Stimulated activated CD4-positive, alpha-beta T cell treated with anti-CD3 and anti-CD28 coated beads, Interleukin-2, amount 100 ng/mL, for 24 hours (primary cell): ENCODE measurements around the gene MBD3L5.
"Not testable (repeated sequence)": the region's sequence is repeated elsewhere in the genome, so short reads cannot be mapped to it uniquely, and the experiment has no call there.

Experiments used
- DNase-seq, 2 donors: peaks; one replicate each; pipeline ENCODE4 v3.0.0-alpha.2; 2020

Gene MBD3L5

DNA sequence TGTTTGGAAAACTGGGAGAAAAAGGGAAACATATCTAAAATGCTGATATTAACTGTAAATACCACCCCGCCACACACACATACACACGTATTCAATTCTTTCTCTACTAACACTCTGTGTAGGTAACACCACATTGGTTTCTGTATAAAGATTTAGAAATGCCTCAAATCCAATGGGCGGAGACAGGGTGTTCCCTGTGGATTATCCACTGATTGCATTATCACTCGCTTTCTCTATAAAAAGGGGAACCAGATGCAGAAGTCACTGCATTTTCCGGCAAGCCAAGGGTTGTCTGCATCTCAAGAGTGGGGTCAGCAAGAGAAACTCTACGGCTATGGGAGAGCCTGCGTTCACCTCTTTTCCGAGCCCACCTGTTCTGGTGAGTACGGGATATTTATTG lies at the start of gene MBD3L5:
TSS of gene MBD3L5 (plus strand) at position 301 of the 400 bp plus-strand sequence. CDS start at position 335, 34 bp downstream.
- not testable (repeated sequence) for DNase-seq

DNA sequence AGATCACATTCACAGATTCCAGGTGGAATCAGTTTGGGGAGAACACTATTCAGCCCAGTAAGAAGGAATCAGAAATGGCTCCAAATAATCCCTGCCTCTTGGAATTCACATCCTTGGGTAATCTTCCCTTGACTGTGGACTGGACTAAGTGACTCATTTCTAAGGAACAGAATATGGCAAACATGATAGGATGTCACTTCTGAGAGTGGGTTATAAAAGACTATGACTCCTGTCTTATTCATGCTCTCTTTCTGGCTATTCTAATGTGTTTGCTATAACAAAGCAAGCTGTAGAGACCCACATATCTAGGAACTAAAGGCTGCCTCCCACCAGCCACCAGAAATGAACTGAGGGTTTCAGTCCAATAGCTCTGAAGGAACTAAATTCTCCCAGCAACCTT lies 46.9 kb upstream of the MBD3L5 start:
- no peak for DNase-seq

DNA sequence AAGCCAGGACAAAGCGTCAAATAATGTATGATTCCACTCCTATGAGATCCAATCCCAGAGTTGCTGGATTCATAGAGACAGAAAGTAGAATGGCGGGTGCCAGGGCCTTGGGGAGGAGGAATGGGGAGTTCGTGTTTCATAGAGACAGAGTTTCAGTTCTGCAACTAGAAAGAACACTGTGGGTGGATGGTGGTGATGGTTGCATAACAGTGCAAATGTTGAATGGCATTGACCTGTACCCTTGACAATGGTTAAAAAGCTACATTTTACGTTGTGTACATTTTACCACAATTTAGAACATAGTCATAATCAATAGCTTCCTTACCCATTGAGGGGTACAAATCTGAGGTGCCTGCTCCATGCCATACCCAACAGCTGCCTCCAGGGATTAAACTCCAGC lies 42.5 kb upstream of the MBD3L5 start:
- DNase-seq, result no peak

DNA sequence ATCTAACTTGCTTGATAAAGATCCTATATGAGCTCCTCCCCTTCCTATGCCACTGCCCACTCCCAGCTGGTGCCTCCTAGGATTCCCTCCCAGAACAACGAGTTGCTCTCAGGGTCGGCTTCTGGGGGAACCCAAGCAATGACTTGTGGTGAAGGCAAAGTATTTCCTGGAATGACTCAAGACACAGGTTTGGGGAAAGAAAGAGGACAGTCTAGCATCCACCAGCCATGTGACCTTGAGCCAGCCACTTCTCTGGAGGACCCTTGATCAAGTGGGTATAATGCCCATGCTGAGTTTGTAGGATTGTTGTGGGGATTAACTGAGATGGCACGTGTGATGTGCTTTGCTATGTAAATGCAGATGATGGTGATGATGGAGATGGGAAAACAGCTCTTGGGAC lies 42.1 kb upstream of the MBD3L5 start:
- DNase-seq, result no peak

DNA sequence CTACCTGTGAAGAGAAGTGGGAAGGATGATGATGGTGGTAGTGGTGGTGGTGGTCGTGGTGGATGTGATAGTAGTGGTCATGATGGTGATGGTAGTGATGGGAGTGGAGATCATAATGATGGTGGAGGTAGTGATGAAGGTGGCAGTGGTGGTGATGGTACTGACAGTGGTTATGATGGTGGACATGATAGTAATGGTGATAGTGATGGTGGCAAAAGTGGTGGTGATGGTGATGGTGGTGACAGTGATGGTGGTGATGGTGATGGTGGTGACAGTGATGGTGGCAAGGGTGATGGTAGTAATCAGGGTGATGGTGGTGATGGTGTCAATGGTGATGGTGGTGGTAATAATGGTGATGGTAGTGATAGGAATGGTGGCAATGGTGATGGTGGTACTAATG lies 35.3 kb upstream of the MBD3L5 start:
- DNase-seq, result no peak

DNA sequence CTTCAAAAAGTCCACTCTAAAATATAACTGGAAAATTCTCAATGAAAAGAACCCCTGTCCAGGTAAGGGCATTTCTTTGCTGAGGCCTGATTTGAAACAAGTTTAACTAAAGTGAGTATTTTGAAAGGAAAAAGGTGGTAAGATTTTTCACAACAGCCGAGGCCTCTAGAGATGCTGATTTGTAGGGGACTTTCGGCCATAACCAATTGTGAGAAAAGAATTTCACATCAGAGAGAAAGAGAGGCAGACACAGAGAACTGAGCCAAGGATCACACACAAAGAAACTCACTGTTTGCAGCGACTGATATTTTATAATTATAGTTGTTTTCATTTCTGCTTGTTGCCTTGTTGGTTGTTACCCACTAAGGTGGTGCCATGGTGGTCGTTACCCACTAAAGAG lies 33.6 kb upstream of the MBD3L5 start:
- DNase-seq, result no peak

DNA sequence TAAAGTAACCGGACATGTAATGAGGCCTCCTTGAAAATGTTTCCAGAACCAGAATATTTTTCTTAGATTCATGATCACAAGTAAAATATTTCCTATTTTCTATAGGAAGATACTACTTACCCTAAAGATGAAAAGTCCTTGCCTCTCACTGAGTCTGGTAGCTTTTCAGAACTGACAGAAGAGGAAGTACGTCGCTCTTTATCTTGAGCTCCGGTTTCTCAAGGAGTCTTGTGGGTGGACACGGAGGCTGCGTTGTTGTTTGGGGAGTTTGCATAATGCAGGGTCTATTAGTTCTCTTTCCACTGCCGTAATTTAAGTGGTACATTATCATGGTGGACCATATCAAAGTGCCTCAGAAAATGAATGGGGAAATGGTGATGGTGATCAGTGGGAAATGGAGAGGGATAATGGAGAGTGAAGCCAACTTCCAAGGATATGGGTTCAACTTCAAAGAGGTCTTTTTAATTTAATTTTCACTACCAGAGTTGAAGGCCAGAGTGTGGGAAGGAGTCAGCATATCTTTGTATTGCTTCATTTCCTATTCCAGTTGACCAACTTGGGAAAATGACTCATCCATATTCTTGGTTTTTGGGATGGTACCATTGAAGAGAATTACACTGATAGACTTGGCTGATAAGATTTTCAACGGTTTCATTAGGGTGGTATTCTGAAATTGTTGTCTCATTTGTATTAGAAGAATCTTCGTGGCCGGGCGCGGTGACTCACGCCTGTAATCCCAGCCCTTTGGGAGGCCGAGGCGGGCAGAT lies 32.5 kb upstream of the MBD3L5 start:
- DNase-seq, result no peak

DNA sequence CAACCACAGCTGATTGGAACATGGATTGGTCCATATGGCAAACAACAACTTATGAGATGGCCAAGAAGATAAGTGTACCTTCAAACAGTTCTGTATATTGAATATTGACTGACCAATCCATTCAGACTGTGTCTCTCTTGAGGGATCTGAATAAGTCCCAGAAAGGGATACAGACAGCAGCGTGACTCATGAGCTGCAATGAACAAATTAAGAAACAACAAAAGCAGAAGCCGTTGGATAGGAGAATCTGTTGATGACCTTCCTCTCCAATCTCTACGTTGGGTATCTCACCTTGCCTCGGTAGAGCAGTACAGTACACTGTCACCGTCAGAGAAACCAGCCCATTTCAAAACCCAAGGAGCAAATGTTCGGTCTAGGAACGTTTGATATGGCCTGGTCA lies 30.4 kb upstream of the MBD3L5 start:
- no peak for DNase-seq

DNA sequence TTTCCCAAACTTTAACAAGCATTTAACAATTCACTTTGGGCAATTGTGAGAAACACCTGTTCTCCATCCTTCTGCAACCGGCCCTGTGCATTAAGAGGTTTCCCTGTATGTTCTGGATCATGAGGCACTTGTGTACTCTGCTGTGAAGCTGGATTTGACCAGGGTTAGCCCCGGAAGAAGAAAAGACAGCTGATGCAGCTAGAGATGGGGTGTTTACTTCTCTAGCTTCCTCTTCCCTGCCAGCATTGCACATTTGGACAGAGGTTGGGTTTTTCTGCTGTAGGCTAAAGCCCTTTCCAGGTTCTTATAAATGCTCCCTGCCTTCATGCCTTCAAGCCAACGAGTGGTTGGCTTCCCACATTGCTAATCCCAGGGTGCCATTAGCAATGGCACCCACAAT lies 30.0 kb upstream of the MBD3L5 start:
- DNase-seq, result no peak

DNA sequence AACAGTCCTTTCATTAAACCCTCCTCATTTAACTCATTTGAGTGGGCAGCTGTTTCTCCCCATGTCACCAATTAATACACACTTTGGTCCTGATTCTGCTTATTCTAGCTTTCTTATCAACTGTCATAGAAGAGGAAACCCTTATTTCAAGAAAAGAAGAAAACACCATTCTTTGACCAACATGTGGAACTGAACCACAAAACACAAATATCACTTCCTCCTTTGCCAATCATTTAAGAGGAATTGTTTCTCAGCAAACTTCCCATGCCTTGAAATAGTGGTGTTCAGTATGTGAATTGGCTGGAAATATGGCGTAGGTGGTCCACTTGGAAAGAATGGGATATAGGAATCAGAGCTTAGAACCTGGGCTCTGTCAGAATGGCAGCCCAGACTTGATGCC lies 29.6 kb upstream of the MBD3L5 start:
- no peak for DNase-seq

DNA sequence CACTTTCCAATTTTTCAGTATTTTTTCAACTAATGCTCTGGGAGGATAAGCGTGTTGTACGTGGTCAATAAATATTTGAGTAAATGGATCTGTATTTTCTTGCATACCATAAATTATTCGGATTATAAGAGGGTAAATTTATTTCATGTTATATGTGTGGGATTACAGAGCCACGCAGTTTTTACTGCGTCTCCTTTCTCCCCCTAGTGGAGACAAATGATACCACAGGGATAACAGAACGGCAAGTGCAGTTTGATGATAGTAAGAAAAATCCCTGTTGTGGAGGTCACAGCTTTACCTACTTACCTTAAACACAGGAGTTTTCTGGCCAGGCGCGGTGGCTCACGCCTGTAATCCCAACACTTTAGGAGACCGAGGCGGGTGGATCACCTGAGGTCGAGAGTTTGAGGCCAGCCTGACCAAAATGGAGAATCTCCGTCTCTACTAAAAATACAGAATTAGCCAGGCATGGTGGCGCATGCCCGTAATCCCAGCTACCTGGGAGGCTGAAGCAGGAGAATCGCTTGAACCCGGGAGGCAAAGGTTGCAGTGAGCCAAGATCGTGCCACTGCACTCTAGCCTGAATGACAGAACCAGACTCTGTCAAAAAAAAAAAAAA lies 26.0 kb upstream of the MBD3L5 start:
- no peak for DNase-seq

DNA sequence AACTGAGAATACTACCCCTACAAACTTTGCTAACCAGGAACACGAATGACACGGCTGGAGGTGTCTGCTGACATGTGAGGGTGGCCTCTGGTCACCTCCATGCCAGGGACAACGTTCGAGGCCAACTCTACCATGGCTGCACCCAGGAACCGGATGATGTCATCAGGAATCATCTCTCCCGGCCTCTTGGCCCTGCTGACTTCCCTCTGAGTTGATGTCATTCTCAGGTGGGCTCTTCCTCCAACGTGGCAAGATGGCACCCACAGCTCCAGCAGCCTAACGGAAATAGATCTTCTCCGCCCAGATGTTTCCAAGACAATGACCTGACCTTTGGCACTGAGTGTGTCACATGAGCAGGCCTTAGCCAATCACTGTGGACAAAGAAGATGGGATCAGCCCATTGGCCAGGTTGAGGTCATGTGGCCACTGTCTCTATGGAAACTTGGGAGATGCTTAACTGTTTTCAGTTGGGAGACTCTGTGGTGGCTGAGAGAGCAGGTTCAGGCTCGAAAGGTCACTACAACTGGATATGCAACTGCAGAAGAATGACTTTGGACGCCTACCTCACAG lies 24.2 kb upstream of the MBD3L5 start:
- no peak for DNase-seq

DNA sequence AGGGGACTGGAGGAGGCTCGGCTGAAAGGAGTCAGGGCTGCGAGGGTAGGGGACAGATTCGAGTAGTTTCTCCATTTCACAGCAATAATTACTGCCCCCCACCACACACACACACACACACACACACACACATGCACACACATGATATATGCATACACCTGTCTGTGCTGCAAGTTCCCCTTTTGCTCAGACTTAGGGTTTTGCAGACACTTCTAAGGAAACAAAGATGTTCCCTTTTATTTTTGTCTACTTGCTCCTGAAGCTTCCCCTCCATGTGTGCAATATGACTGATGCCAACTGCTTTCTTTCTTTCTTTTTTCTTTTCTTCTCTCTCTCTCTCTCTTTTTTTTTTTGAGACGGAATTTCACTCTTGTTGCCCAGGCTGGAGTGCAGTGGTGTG lies 22.5 kb upstream of the MBD3L5 start:
- no peak for DNase-seq

DNA sequence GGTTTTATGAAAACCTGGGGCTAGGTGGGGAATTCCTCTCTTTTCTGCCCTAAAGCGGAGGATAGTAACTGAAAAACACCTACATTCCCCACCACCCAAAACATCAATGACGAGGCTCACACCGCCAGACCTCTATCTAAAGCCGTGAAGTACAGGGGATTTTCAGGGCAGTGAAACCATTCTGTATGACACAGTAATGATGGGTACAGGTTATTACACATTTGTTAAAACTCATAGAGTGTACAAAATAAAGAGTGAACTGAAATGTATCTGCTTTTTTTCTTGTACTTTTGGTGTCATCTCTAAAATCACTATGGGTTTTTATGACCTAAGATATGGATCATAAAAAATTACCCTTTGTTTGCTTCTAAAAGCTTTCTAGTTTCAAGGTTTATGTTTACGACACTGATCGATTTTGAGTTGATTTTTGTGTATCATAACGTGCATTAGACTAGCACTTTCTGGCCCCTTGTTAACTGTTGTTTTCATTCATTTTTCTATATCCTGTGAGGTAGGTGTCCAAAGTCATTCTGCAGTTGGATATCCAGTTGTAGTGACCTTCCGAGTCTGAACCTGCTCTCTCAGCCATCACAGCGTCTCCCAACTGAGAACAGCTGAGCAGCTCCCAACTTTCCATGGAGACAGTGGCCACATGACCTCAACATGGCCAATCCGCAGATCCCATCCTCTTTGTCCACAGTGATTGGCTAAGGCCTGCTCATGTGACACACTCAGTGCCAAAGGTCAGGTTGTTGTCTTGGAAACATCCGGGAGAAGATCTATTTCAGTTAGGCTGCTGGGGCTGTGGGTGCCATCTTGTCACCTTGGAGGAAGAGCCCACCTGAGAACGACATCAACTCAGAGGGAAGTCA lies 19.4 kb upstream of the MBD3L5 start:
- peak; percentile 28 to 31 for DNase-seq

DNA sequence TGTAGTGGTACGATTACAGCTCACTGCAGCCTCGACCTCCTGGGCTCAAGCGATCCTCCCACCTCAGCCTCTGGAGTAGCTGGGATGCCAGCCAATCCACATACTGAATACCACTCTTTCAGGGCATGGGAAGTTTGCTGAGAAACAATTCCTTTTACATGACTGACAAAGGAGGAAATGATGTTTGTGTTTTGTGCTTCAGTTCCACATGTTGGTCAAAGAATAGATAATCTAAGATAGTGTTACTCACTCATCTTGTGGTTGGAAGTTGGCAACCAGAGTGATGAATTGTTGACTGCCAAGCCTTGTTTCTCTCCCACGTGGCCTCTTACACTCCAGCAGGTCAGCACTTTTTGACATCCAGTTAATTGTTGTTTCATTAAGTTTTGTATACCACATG lies 16.7 kb upstream of the MBD3L5 start:
- no peak for DNase-seq

DNA sequence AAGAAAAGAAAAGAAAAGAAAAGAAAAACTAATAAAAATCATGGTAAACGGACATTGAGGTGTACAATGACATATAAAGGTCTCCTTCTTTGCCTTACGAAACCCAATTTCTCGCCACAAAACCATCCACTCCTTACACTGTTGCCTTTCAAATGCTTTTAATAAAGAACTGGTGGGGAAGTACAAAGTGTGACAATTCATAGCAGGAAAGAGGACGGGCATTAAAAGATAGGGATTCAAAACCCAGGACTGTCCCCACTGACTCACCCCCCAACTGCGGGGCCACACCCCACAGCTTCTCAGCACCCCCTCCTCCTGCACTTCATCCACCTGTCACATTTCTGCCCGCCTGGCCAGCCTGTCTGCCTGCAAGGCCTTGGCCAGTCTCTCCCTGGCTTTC lies 11.6 kb upstream of the MBD3L5 start:
- no peak for DNase-seq

DNA sequence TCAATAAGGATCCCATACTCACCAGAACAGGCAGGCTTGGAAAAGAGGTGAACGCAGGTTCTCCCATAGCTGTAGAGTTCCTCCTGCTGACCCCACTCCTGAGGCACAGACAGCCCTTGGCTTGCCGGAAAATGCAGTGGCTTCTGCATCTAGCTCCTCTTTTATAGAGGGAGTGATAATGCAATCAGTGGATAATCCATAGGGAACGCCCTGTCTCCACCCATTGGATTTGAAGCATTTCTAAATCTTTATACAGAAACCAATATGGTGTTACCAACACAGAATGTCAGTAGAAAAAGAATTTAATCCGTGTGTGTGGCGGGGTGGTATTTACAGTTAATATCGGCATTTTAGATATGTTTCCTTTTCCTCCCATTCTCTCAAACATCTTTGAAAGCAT lies 9.0 kb upstream of the MBD3L5 start, which contains the start of gene MBD3L2B:
TSS of gene MBD3L2B (minus strand) at position 101 of the 400 bp plus-strand sequence. CDS start at position 67, 34 bp downstream.
- not testable (repeated sequence) for DNase-seq

DNA sequence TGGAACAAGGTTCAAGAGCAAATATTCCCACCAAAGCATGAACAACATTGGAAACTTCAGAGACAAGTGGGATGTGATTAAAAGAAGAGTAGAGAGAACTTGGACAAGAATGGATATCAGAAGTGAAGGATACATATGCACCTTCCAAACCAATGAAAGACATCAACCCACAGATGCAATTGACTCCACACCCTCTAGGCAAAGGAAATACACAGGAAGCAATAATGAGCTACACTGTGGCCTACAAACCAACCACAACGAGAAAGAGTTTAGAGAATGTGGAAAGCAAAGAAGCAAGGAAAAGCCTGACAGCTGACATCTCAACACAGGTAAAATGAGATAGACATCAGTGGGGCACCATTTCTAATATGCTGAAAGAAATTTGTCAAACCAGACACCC lies 1.6 kb upstream of the MBD3L5 start:
- DNase-seq, result not testable (repeated sequence)

DNA sequence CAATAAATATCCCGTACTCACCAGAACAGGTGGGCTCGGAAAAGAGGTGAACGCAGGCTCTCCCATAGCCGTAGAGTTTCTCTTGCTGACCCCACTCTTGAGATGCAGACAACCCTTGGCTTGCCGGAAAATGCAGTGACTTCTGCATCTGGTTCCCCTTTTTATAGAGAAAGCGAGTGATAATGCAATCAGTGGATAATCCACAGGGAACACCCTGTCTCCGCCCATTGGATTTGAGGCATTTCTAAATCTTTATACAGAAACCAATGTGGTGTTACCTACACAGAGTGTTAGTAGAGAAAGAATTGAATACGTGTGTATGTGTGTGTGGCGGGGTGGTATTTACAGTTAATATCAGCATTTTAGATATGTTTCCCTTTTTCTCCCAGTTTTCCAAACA lies 9.7 kb downstream of the MBD3L5 start, which contains the start of gene MBD3L4:
TSS of gene MBD3L4 (minus strand) at position 101 of the 400 bp plus-strand sequence. CDS start at position 66, 35 bp downstream.
- not testable (repeated sequence) for DNase-seq

DNA sequence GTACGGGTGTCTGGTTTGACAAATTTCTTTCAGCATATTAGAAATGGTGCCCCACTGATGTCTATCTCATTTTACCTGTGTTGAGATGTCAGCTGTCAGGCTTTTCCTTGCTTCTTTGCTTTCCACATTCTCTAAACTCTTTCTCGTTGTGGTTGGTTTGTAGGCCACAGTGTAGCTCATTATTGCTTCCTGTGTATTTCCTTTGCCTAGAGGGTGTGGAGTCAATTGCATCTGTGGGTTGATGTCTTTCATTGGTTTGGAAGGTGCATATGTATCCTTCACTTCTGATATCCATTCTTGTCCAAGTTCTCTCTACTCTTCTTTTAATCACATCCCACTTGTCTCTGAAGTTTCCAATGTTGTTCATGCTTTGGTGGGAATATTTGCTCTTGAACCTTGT lies 11.2 kb downstream of the MBD3L5 start:
- DNase-seq, result not testable (repeated sequence)

DNA sequence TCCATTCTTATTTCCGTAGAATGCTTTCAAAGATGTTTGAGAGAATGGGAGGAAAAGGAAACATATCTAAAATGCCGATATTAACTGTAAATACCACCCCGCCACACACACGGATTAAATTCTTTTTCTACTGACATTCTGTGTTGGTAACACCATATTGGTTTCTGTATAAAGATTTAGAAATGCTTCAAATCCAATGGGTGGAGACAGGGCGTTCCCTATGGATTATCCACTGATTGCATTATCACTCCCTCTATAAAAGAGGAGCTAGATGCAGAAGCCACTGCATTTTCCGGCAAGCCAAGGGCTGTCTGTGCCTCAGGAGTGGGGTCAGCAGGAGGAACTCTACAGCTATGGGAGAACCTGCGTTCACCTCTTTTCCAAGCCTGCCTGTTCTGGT lies 18.6 kb downstream of the MBD3L5 start, which contains the start of gene MBD3L2:
TSS of gene MBD3L2 (plus strand) at position 301 of the 400 bp plus-strand sequence. CDS start at position 354, 53 bp downstream.
- not testable (repeated sequence) for DNase-seq

DNA sequence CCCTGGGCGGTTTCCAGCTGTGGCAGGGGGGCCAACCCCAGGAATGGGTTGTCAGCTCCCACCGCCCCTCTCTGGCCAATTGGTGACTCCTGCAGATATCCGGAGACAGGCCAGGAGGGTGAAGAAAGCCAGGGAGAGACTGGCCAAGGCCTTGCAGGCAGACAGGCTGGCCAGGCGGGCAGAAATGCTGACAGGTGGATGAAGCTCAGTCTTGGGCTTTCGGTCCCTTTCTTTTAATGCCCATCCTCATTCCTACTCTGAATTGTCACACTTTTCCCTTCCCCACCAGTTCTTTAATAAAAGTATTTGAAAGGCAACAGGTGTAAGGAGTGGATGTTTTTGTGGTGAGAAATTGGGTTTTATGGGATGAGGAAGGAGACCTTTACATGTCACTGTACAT lies 21.0 kb downstream of the MBD3L5 start:
- not testable (repeated sequence) for DNase-seq

DNA sequence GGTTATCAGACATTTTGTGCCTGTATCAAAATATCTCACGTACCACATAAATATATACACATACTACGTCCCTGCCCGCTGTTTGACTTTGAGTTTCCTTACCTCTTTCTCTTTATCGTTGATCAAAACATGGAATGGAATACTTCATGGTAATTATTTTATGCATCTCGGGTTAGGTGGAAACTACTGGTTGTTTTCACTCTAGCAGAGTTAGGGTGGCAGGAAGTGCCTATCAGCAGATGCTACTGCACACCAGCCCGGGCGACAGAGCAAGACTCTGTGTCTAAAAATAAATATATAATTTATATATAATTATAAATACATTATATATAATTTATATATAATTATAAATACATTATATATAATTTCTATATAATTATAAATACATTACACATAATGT lies 22.5 kb downstream of the MBD3L5 start:
- DNase-seq, result not testable (repeated sequence)
